SJSA1 (cell line): Measurements from ENCODE around the gene CASP12. TPM values are rescaled to one million over a fixed set of nuclear protein-coding genes. Genes with fewer than 3 reads are reported as not detected.

Experiments used
- DNase-seq, 2 experiments: peaks; one replicate each; pipeline ENCODE4 v3.0.0-alpha.2; 2015 to 2020; ENCODE audit warnings: low spot score in 2 of 2, low read depth in 1 of 2
- H3K27ac ChIP-seq: fragments of 250-450 bp; sonication (Bioruptor Pico); 2 replicates; pipeline ENCODE4 v1.5.1; 2020; ENCODE audit warnings: mild to moderate bottlenecking, moderate library complexity
- H3K27me3 ChIP-seq: fragments of 250-450 bp; sonication (Bioruptor Pico); replicated peaks from 2 replicates; pipeline ENCODE4 v1.5.1; 2020; ENCODE audit warnings: mild to moderate bottlenecking, moderate library complexity
- H3K36me3 ChIP-seq: fragments of 250-450 bp; sonication (Bioruptor Pico); 2 replicates; pipeline ENCODE4 v1.5.1; 2020; ENCODE audit warnings: mild to moderate bottlenecking
- H3K4me1 ChIP-seq: fragments of 250-450 bp; sonication (Bioruptor Pico); replicated peaks from 2 replicates; pipeline ENCODE4 v1.6.1; 2021; ENCODE audit warnings: mild to moderate bottlenecking
- H3K4me3 ChIP-seq: fragments of 250-450 bp; sonication (Bioruptor Pico); 2 replicates; pipeline ENCODE4 v1.5.1; 2020; ENCODE audit warnings: mild to moderate bottlenecking
- H3K9me3 ChIP-seq: fragments of 250-450 bp; sonication (Bioruptor Pico); replicated peaks from 2 replicates; pipeline ENCODE4 v1.5.1; 2020; ENCODE audit warnings: mild to moderate bottlenecking
- total RNA-seq: library from RNA; depleted of rRNA; stranded (reverse); fragments of >200 nt; shearing (Covaris generic); gene quantifications from 2 replicates; pipeline ENCODE4 v1.2.3, GENCODE V29; 2014; rRNA removed

CASP12 gene
- total RNA-seq, 1 experiment from 2014 or later = not detected

DNA sequence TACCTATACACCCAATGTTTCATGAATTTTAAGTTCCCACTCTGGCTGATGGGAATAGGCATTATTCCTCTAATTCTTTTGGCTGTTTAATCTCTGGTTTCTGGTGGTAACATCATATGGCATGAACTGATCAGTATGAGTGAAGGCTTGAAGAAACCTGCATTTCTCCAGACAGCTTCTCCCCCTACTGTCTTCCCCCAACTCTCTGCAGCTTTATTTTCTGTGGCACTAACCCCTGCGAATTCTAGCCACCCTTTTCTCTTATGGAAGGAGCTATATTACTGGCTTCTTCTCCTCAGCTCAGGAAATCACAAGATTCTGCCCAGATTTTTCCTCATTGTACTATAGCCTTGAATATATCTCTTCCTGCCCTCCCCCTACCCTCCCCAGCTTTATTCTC lies 57.1 kb downstream of the CASP12 start:
- no peaks in the 10 kb centered on the region for H3K9me3 ChIP-seq
- no peak for DNase-seq
- H3K4me1 ChIP-seq = no peaks in the 10 kb centered on the region
- no peaks in the 10 kb centered on the region for H3K27me3 ChIP-seq
- H3K27ac ChIP-seq = no peak overlapping the region
- no peak overlapping the region for H3K4me3 ChIP-seq
- no peaks in the 10 kb centered on the region for H3K36me3 ChIP-seq

- no peaks in the 10 kb centered on the region for H3K9me3 ChIP-seq
- H3K4me3 ChIP-seq = no peak overlapping the region
- no peak overlapping the region for H3K27ac ChIP-seq
- H3K27me3 ChIP-seq = no peaks in the 10 kb centered on the region
- no peaks in the 10 kb centered on the region for H3K36me3 ChIP-seq
- no peak for DNase-seq
- H3K4me1 ChIP-seq = no peaks in the 10 kb centered on the region
Measured at GRCh38 chr11:104837969-104838639, 60.2 kb downstream of the CASP12 start.

DNA sequence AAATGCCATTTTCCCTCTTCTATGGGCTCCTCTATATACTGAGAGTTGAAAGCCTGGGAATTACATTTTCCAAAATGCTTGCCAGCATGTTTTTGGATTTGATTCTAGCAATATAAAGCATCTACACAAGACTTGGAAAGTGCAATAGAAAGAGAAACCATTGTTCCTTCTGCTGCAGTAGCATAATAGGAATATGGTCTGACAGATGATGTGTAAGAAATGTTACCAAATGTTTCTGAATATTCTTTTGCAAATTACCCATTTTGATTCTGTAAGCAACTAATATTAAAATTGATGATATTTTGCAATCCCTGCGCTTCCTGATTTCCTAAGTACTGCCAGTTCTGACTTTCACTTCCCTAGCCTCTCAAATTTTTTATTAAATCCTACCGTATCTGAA lies 61.6 kb downstream of the CASP12 start:
- H3K4me1 ChIP-seq = no peaks in the 10 kb centered on the region
- H3K27ac ChIP-seq = no peak overlapping the region
- DNase-seq = no peak
- no peaks in the 10 kb centered on the region for H3K9me3 ChIP-seq
- H3K4me3 ChIP-seq = no peak overlapping the region
- no peaks in the 10 kb centered on the region for H3K36me3 ChIP-seq
- no peaks in the 10 kb centered on the region for H3K27me3 ChIP-seq

Other genes with a start within 250 kb of the CASP12 start
- gene CASP4, start 70.1 kb upstream of the CASP12 start, total RNA-seq = 75.6 and 91.8 TPM in 2 replicates
- gene CASP5, start 124.7 kb upstream of the CASP12 start, total RNA-seq = not detected in 2 replicates
- gene CASP1, start 136.7 kb upstream of the CASP12 start, total RNA-seq = 3.1 and 4.1 TPM in 2 replicates
- 36.7 and 123 TPM in 2 replicates for gene CARD16, start 146.9 kb upstream of the CASP12 start, total RNA-seq
- not detected in 2 replicates for gene CARD18, start 241.3 kb upstream of the CASP12 start, total RNA-seq